WI38 (cell line): ENCODE data around the gene ARSD.

Experiments
- H3K4me3 ChIP-seq: 2 replicates; pipeline ENCODE4 v1.5.1; 2011; ENCODE audit warnings: low read depth, mild to moderate bottlenecking, control low read depth, low read length
- CTCF ChIP-seq: IDR thresholded peaks from 2 replicates; pipeline ENCODE4 v1.5.1; 2012; ENCODE audit warnings: low read depth, mild to moderate bottlenecking, control low read depth, low read length

Gene ARSD

GRCh38 chrX:2855761-2856160 lies 73.4 kb downstream of the ARSD start:
- no peak for TF ChIP-seq CTCF
- H3K4me3 ChIP-seq: no peak overlapping the region

DNA sequence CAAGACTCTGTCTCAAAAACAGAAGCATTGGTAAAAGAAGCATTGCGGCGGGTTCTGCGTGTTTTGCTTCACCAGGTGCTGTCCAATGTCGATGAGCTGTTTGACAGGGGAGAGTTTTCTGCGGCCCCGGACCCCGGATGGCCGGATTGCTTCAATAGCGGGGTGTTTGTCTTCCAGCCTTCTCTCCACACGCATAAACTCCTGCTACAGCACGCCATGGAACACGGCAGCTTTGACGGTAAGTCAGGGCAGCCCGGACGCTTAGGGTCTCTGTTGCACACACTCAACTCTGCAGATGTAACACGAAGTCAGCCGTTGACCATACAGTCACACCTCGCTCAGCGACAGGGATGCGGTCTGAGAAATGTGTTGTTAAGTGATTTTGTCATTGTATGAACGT lies 74.2 kb downstream of the ARSD start:
- no peak for TF ChIP-seq CTCF
- no peak overlapping the region for H3K4me3 ChIP-seq
